LNCaP clone FGC (cell line): Measurements from ENCODE around the gene REN.

Source experiments
- DNase-seq: peaks from one replicate; pipeline ENCODE4 v3.0.0-alpha.2; 2011; ENCODE audit warnings: low read depth
- H3K4me3 ChIP-seq: 2 replicates; pipeline ENCODE4 v1.5.1; 2011; ENCODE audit warnings: mild to moderate bottlenecking, low read depth, low read length, control low read depth
- TF ChIP-seq, protein P1 (sequence below): IDR thresholded peaks from 2 replicates; pipeline ENCODE4 v1.5.1; 2012; ENCODE audit warnings: mild to moderate bottlenecking; ENCODE audit not compliant: control insufficient read depth, insufficient read depth; ENCODE audit errors: extremely low read depth

Gene REN

DNA sequence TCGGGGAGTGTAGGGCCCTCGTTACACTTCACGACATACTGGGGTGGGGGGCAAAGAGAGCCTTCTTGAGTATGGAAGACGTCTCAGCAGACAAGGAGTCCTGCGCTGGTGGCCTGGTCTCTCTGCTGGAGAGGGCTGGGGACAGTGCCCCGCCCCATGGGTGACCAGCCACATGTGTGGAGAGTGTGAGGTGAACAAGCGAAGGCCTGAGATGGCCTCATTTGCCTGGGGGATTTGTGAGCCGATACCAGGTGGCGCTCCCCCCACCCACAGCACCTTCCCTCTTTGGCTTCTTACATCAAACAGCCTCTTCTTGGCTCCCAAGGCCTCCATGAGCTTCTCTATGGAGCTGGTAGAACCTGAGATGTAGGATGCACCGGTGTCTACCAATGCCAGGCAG is 10.3 kb downstream of the REN start:
- TF ChIP-seq, protein P1, sequence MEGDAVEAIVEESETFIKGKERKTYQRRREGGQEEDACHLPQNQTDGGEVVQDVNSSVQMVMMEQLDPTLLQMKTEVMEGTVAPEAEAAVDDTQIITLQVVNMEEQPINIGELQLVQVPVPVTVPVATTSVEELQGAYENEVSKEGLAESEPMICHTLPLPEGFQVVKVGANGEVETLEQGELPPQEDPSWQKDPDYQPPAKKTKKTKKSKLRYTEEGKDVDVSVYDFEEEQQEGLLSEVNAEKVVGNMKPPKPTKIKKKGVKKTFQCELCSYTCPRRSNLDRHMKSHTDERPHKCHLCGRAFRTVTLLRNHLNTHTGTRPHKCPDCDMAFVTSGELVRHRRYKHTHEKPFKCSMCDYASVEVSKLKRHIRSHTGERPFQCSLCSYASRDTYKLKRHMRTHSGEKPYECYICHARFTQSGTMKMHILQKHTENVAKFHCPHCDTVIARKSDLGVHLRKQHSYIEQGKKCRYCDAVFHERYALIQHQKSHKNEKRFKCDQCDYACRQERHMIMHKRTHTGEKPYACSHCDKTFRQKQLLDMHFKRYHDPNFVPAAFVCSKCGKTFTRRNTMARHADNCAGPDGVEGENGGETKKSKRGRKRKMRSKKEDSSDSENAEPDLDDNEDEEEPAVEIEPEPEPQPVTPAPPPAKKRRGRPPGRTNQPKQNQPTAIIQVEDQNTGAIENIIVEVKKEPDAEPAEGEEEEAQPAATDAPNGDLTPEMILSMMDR = no peak
- no peak overlapping the region for H3K4me3 ChIP-seq
- DNase-seq = no peak

GRCh38 chr1:204154568-204155255 is 11.4 kb downstream of the REN start:
- H3K4me3 ChIP-seq = no peak overlapping the region
- DNase-seq = no peak
- TF ChIP-seq, protein P1 = no peak

DNA sequence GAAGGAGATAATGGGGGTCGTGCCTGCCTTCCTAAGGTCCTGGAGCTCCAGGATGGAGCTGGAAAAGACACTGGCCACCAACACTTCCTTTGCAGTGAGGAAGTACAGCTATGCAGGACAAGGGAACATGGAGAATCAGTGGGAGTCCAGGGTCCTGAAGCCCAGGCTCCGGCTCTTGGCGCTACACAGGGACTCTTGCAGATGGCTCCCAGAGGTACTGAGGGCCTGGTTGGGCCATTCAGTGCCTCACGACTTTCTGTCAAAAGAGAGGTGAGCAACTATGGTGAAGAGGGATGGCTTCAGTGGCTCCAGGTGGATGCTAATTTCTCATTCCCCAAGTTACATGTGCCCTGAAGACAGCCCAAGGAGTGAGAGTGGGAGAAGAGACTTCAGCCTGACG is 12.5 kb downstream of the REN start:
- TF ChIP-seq, protein P1 = no peak
- no peak for DNase-seq
- H3K4me3 ChIP-seq = no peak overlapping the region

GRCh38 chr1:204152310-204153044 is 13.7 kb downstream of the REN start:
- TF ChIP-seq, protein P1 = no peak
- peak overlapping the region; percentile 41 for H3K4me3 ChIP-seq
- no peak for DNase-seq

DNA sequence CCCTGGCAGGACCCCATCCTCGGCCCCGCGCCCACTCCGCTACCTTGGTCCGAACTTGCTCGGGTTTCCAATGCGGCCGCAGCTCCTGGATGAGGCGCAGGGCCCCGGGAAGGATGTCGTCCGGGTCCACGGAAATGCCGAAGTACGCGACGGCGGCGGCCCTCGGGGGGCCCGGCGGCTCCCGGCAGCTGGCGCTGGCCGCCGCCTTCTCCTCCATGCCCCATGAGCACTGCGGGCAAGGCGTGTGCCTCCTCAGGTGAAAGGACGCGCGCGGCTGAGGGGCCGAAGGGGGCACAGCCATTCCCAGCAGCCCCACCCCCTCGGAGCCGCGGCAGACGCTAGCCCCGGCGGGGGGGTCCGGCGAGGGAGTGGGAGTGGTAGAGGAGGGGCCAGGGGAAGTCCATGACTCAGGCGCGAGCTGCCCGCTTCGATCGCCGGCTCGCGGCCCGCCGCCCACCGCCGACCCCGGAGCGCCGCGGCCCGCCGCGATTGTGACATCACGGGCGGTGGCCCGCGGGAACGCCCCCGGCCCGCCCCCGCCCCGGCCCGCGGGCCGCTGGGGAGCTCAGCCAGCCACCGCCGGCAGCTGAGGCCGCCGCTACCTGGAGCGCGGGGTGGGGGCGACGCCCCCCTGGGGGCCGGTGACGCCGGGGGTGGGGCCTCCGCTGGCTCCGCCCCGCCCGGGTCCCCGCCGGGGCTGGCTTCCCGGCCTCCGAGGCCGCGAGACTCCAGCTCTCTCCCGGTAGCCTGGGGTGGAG is 14.4 kb downstream of the REN start, which contains the start of gene ETNK2:
Gene ETNK2 (minus strand): TSS at position 493 of the 758 bp plus-strand sequence. CDS start 192 bp downstream, at position 301.
- peak within 1 kb of the TSS; percentile 41 for H3K4me3 ChIP-seq
- no peak for DNase-seq
- TF ChIP-seq, protein P1 = no peak

- no peak for DNase-seq
- no peak overlapping the region for H3K4me3 ChIP-seq
Measured at GRCh38 chr1:204150702-204151551, 15.2 kb downstream of the REN start.

More at GRCh38 chr1:204150702-204151551, 15.2 kb downstream of the REN start:
- TF ChIP-seq, protein P1 = no peak
